HUES48 (cell line): ENCODE results near the gene PAPPA.

Experiments
- H3K27ac ChIP-seq: one replicate; pipeline ENCODE4 v1.7.0; 2013; ENCODE audit warnings: low read depth, low read length, inconsistent platforms
- H3K27me3 ChIP-seq: 2 replicates; pipeline ENCODE4 v1.6.1; 2013; ENCODE audit warnings: mild to moderate bottlenecking, low read length; ENCODE audit not compliant: control insufficient read depth, insufficient read depth
- H3K36me3 ChIP-seq: 2 replicates; pipeline ENCODE4 v1.6.1; 2013; ENCODE audit warnings: low read length; ENCODE audit not compliant: control insufficient read depth, insufficient read depth
- H3K4me1 ChIP-seq: 2 replicates; pipeline ENCODE4 v1.6.1; 2013; ENCODE audit warnings: mild to moderate bottlenecking, low read length; ENCODE audit not compliant: control insufficient read depth, insufficient read depth
- H3K4me3 ChIP-seq: 2 replicates; pipeline ENCODE4 v1.5.1; 2013; ENCODE audit warnings: mild to moderate bottlenecking, low read depth, low read length
- H3K9ac ChIP-seq: 2 replicates; pipeline ENCODE4 v1.6.1; 2013; ENCODE audit warnings: mild to moderate bottlenecking, low read depth, low read length, moderate library complexity
- H3K9me3 ChIP-seq: 2 replicates; pipeline ENCODE4 v1.6.1; 2013; ENCODE audit warnings: low read length; ENCODE audit not compliant: control insufficient read depth, insufficient read depth

PAPPA gene

GRCh38 chr9:116422119-116422979 is 268.8 kb downstream of the PAPPA start:
- Histone ChIP-seq H3K36me3 (no peaks in the 10 kb centered on the region), H3K4me3 (no peak overlapping the region), H3K4me1 (no peaks in the 10 kb centered on the region), H3K27ac (no peak overlapping the region), H3K27me3 (no peaks in the 10 kb centered on the region), H3K9me3 (no peaks in the 10 kb centered on the region), H3K9ac (no peak overlapping the region)

- H3K9me3 ChIP-seq = no peaks in the 10 kb centered on the region
- H3K36me3 ChIP-seq = no peaks in the 10 kb centered on the region
- H3K27me3 ChIP-seq = no peaks in the 10 kb centered on the region
- H3K4me1 ChIP-seq = no peaks in the 10 kb centered on the region
- H3K9ac ChIP-seq = no peak overlapping the region
- no peak overlapping the region for H3K27ac ChIP-seq
- H3K4me3 ChIP-seq = no peak overlapping the region
Observed at GRCh38 chr9:116423149-116423548, 269.6 kb downstream of the PAPPA start.

- H3K27me3 ChIP-seq = no peaks in the 10 kb centered on the region
- H3K4me1 ChIP-seq = no peaks in the 10 kb centered on the region
- H3K4me3 ChIP-seq = no peak overlapping the region
- no peak overlapping the region for H3K9ac ChIP-seq
- no peak overlapping the region for H3K27ac ChIP-seq
- no peaks in the 10 kb centered on the region for H3K9me3 ChIP-seq
- H3K36me3 ChIP-seq = no peaks in the 10 kb centered on the region
Observed at GRCh38 chr9:116425244-116425643, 271.7 kb downstream of the PAPPA start.

GRCh38 chr9:116430849-116431248 is 277.3 kb downstream of the PAPPA start:
- no peaks in the 10 kb centered on the region for H3K4me1 ChIP-seq
- H3K9ac ChIP-seq = no peak overlapping the region
- no peaks in the 10 kb centered on the region for H3K27me3 ChIP-seq
- no peaks in the 10 kb centered on the region for H3K9me3 ChIP-seq
- no peak overlapping the region for H3K27ac ChIP-seq
- H3K4me3 ChIP-seq = no peak overlapping the region
- H3K36me3 ChIP-seq = no peaks in the 10 kb centered on the region

DNA sequence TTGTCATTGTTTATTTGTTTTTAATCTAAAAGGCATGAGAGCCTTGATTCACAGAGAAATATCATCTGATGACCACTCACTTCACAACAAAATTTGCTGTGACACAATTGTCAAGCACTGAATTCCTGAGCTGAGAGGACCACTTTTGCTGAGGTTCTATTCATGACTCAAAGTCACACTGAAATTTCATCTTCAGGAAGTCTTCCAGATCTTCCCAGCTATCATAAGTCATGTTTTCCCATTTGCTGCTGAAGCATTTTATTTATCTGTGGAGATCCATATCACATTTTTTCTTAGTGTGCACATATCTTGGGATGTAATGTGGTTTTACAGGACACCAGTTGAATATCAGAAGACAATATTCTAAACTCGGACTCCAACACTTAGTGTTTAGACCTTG is 278.5 kb downstream of the PAPPA start:
- Histone ChIP-seq H3K9ac (no peak overlapping the region), H3K27ac (no peak overlapping the region), H3K4me3 (no peak overlapping the region), H3K27me3 (no peaks in the 10 kb centered on the region), H3K36me3 (no peaks in the 10 kb centered on the region), H3K9me3 (no peaks in the 10 kb centered on the region), H3K4me1 (no peaks in the 10 kb centered on the region)

DNA sequence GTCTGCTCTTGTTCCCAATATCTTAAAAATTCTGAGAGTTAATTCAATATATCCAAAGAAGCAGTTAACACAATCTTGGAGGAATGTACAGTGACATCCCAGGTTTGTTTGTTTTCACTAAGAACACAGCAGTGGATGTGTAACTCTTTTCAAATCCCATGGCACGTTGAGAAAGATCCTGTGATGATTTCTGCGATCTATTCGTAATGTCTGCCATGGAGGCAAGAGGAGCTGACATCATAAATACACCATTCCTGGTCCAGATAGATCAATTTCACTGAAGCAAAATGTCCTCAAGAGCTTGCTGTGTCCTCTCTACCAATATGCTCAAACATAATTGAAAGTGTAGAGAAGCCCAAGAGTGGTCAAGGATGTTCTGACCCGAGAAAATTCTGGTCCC is 280.7 kb downstream of the PAPPA start:
- Histone ChIP-seq H3K27ac (no peak overlapping the region), H3K27me3 (no peaks in the 10 kb centered on the region), H3K9ac (no peak overlapping the region), H3K4me1 (no peaks in the 10 kb centered on the region), H3K36me3 (no peaks in the 10 kb centered on the region), H3K4me3 (no peak overlapping the region), H3K9me3 (no peaks in the 10 kb centered on the region)

- Histone ChIP-seq H3K9ac (no peak overlapping the region), H3K4me1 (no peaks in the 10 kb centered on the region), H3K27ac (no peak overlapping the region), H3K27me3 (no peaks in the 10 kb centered on the region), H3K9me3 (no peaks in the 10 kb centered on the region), H3K4me3 (no peak overlapping the region), H3K36me3 (0 out of 2 replicates have a peak, but pooled peaks cover 5% of the 10 kb centered on the region)
Observed at GRCh38 chr9:116435706-116436105, 282.1 kb downstream of the PAPPA start.

- H3K4me1 ChIP-seq = no peaks in the 10 kb centered on the region
Observed at GRCh38 chr9:116436121-116436520, 282.5 kb downstream of the PAPPA start.

DNA sequence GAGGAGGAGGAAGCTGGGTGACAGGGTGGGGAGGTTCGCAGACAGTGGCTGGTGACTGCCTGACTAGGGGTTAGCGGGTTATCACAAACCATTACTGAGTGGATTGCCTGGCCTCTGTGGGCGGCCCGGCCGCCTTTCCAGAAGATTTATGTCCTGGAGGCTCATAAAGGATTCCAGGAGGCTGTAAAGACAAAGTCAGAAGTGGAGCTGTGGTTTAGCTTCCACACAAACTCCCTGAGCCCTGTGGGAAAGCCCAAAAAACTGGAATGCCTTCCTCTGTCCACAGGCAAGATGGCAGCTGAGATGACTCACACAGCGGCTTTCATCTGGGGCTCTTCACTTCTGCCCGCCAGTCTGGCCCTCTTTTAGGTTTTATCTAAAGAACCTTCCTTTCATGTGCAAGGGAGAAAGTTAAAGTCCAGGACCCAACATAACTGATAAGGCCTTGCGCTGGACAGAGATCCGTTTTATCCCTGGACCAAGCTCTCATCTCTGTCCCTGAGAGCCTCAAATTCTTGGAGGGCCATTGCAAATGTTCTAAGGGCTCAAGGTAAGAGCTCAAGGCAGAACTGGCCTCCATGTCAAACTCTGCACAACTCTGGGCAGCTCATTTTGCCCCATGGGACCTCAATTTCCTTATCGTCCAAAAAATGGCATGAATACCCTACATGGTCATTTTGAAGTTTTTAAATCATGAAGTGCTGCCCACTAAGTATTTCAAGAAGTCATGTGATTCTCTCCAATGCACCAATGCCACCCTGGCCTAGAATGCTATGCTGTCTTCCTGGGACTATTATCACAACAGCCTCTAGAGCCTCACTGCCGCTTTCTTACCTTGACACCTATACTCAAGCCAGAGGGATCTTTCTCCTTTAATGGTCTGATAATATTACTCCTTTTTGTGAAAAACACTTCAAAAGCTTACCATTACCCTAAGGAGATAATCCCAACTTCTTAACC is 284.1 kb downstream of the PAPPA start:
- no peaks in the 10 kb centered on the region for H3K27me3 ChIP-seq
- 0 out of 2 replicates have a peak, but pooled peaks cover 5% of the 10 kb centered on the region for H3K36me3 ChIP-seq
- H3K9ac ChIP-seq = no peak overlapping the region

More at GRCh38 chr9:116436121-116436520, 282.5 kb downstream of the PAPPA start:
- Histone ChIP-seq H3K9ac (no peak overlapping the region), H3K27ac (no peak overlapping the region), H3K36me3 (0 out of 2 replicates have a peak, but pooled peaks cover 5% of the 10 kb centered on the region), H3K27me3 (no peaks in the 10 kb centered on the region), H3K9me3 (no peaks in the 10 kb centered on the region), H3K4me3 (no peak overlapping the region)

GRCh38 chr9:116442528-116442927 is 288.9 kb downstream of the PAPPA start:
- H3K4me3 ChIP-seq = no peak overlapping the region
- no peak overlapping the region for H3K27ac ChIP-seq
- H3K9me3 ChIP-seq = no peaks in the 10 kb centered on the region
- H3K4me1 ChIP-seq = no peaks in the 10 kb centered on the region
- H3K27me3 ChIP-seq = no peaks in the 10 kb centered on the region
- H3K9ac ChIP-seq = no peak overlapping the region
- 0 out of 2 replicates have a peak, but pooled peaks cover 5% of the 10 kb centered on the region for H3K36me3 ChIP-seq

More for the DNA sequence above, 284.1 kb downstream of the PAPPA start:
- no peak overlapping the region for H3K27ac ChIP-seq
- H3K9me3 ChIP-seq = no peaks in the 10 kb centered on the region
- no peaks in the 10 kb centered on the region for H3K4me1 ChIP-seq
- no peak overlapping the region for H3K4me3 ChIP-seq

DNA sequence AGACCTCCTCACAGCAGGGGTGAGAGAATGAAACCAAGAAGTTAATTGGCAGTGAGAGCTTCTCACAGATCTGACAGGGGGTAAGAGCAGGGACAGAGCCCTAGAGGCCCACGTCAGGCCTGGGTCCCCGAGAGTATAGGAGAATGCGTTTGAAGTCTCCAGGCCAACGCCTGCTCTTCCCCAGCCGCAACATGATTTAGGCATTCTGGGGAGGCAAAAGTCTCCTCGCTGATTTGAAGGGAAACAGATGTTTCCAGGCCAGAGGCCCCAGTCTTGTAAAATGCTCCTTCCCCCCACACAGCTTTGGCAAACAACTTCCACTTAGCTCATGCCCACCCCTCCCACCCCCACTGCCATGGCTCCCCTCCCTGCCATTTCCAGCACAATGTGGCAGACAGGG is 294.3 kb downstream of the PAPPA start:
- Histone ChIP-seq H3K27ac (no peak overlapping the region), H3K9ac (no peak overlapping the region), H3K36me3 (no peaks in the 10 kb centered on the region), H3K27me3 (no peaks in the 10 kb centered on the region), H3K4me3 (no peak overlapping the region), H3K4me1 (peaks cover 7% of the 10 kb centered on the region), H3K9me3 (no peaks in the 10 kb centered on the region)
